ENCODE results near the gene ASTN1. TPM values are rescaled to one million over a fixed set of nuclear protein-coding genes. Genes with fewer than 3 reads are reported as not detected.

Gene ASTN1
- polyA plus RNA-seq, 1 of the 3 experiments (the other 2 are of a cell fraction), result 0.13 TPM

DNA sequence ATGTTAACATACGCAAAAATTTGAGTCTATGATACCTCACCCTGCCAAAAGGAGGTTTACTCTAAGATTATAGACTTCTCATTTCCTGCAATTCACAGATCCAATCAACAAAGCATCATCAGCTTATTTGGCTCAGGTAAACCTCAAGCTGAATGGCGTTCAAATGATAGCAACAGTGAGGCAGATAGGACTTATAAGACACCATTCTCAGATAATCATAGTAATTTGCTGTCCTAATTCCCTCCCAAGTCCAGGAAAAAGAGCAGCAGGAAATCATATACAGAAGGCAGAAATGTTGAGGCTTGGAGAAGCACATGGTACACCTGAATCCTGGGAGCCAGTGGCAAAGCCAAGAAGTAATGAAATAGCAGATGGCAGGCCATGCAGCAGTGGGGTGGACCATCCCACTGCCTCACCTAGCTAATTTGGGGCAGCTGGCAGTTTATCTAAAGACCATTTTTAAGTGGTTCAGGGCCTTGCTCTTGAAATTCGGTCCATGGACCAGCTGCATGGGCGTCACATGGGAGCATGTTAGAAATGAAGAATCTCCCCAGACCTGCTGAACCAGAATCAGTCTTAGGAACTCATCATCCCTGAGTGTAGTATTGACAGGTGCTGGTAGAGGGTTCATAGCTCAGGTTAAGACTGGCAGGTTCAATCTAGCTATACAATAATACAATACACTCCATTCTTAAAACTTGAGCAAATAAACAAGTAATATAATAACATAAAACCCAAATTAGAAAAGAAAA, 57.7 kb downstream of the ASTN1 start (continued):
- TF ChIP-seq, protein P1, sequence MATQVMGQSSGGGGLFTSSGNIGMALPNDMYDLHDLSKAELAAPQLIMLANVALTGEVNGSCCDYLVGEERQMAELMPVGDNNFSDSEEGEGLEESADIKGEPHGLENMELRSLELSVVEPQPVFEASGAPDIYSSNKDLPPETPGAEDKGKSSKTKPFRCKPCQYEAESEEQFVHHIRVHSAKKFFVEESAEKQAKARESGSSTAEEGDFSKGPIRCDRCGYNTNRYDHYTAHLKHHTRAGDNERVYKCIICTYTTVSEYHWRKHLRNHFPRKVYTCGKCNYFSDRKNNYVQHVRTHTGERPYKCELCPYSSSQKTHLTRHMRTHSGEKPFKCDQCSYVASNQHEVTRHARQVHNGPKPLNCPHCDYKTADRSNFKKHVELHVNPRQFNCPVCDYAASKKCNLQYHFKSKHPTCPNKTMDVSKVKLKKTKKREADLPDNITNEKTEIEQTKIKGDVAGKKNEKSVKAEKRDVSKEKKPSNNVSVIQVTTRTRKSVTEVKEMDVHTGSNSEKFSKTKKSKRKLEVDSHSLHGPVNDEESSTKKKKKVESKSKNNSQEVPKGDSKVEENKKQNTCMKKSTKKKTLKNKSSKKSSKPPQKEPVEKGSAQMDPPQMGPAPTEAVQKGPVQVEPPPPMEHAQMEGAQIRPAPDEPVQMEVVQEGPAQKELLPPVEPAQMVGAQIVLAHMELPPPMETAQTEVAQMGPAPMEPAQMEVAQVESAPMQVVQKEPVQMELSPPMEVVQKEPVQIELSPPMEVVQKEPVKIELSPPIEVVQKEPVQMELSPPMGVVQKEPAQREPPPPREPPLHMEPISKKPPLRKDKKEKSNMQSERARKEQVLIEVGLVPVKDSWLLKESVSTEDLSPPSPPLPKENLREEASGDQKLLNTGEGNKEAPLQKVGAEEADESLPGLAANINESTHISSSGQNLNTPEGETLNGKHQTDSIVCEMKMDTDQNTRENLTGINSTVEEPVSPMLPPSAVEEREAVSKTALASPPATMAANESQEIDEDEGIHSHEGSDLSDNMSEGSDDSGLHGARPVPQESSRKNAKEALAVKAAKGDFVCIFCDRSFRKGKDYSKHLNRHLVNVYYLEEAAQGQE (IDR thresholded peaks at IDR 0.05; ENCODE audit: low read depth, low read length), result no peak
- TF ChIP-seq, protein P2, sequence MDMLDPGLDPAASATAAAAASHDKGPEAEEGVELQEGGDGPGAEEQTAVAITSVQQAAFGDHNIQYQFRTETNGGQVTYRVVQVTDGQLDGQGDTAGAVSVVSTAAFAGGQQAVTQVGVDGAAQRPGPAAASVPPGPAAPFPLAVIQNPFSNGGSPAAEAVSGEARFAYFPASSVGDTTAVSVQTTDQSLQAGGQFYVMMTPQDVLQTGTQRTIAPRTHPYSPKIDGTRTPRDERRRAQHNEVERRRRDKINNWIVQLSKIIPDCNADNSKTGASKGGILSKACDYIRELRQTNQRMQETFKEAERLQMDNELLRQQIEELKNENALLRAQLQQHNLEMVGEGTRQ (IDR thresholded peaks at IDR 0.05; ENCODE audit: borderline replicate concordance, low read depth, low read length), result no peak
- TF ChIP-seq GABPA (IDR thresholded peaks at IDR 0.05; ENCODE audit: low read depth), result no peak
- no peak for TF ChIP-seq MEF2A (IDR thresholded peaks at IDR 0.05; ENCODE audit: borderline replicate concordance, low read depth)
- TF ChIP-seq, protein P3, sequence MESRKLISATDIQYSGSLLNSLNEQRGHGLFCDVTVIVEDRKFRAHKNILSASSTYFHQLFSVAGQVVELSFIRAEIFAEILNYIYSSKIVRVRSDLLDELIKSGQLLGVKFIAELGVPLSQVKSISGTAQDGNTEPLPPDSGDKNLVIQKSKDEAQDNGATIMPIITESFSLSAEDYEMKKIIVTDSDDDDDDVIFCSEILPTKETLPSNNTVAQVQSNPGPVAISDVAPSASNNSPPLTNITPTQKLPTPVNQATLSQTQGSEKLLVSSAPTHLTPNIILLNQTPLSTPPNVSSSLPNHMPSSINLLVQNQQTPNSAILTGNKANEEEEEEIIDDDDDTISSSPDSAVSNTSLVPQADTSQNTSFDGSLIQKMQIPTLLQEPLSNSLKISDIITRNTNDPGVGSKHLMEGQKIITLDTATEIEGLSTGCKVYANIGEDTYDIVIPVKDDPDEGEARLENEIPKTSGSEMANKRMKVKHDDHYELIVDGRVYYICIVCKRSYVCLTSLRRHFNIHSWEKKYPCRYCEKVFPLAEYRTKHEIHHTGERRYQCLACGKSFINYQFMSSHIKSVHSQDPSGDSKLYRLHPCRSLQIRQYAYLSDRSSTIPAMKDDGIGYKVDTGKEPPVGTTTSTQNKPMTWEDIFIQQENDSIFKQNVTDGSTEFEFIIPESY (IDR thresholded peaks at IDR 0.05; ENCODE audit: borderline replicate concordance, low read depth), result no peak
- TF ChIP-seq JUND (IDR thresholded peaks at IDR 0.05), result no peak

DNA sequence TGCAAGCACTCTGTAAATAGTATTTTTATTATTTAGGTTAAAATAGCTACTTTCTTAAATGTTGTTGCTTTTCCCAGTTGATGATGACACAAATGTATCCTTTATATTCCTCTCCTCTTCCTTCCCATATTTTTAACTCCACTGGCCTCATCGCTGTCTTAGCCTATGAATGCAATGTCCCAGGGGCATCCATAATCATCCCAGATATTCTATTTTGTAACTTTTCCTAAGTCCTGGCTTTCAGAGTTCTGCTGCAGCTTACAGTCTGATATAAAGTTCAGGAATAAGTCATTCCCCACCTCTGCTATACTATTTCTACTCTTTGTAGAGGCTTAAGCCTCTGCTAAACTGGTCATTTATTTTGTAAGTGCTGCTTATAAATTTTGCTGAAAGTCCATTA, 58.3 kb downstream of the ASTN1 start:
- ChIA-PET POLR2A (no interaction called here), CTCF (no interaction called here)
- Histone ChIP-seq H4K20me1 (ENCODE audit: insufficient read depth) (no peaks in the 10 kb centered on the region), H3K27me3 (ENCODE audit: insufficient read depth) (no peaks in the 10 kb centered on the region), H3K4me1 (ENCODE audit: control insufficient read depth in 1 of 2, insufficient read depth in 2 of 2, low read depth in 1 of 2, low read length in 1 of 2) (peaks cover 0 to 3% of the 10 kb centered on the region in 2 experiments; a peak in 1 of 4 replicates), H3K9me2 (no peaks in the 10 kb centered on the region), H3K79me2 (ENCODE audit: insufficient read depth) (no peaks in the 10 kb centered on the region), H3K36me3 (replicated peaks in 1 of 2; ENCODE audit: control insufficient read depth in 1 of 2, insufficient read depth in 2 of 2, low read length in 1 of 2) (no peaks in the 10 kb centered on the region), H3F3A (replicated peaks; ENCODE audit: insufficient read depth) (no peaks in the 10 kb centered on the region), H3K4me2 (no peak overlapping the region), H3K27ac (ENCODE audit: low read depth in 2 of 2, low read length in 1 of 2) (no peak overlapping the region), H2AFZ (ENCODE audit: low read depth) (no peak overlapping the region), H3K9me3 (no peaks in the 10 kb centered on the region), H3K9ac (no peak overlapping the region), H3K4me3 (ENCODE audit: low read depth in 2 of 2, low read length in 1 of 2) (no peak overlapping the region)
- DNase-seq, result no peak
- TF ChIP-seq FOSL2 (IDR thresholded peaks at IDR 0.05; ENCODE audit: borderline replicate concordance, low read depth) (no peak), RAD21 (IDR thresholded peaks at IDR 0.05; ENCODE audit: low read length) (no peak), SMC3 (IDR thresholded peaks at IDR 0.05; ENCODE audit: low read depth, low read length) (no peak), MEF2A (IDR thresholded peaks at IDR 0.05; ENCODE audit: borderline replicate concordance, low read depth) (no peak), JUND (IDR thresholded peaks at IDR 0.05) (no peak)
- TF ChIP-seq, protein P2 (IDR thresholded peaks at IDR 0.05; ENCODE audit: borderline replicate concordance, low read depth, low read length), result no peak
- TF ChIP-seq, protein P4, sequence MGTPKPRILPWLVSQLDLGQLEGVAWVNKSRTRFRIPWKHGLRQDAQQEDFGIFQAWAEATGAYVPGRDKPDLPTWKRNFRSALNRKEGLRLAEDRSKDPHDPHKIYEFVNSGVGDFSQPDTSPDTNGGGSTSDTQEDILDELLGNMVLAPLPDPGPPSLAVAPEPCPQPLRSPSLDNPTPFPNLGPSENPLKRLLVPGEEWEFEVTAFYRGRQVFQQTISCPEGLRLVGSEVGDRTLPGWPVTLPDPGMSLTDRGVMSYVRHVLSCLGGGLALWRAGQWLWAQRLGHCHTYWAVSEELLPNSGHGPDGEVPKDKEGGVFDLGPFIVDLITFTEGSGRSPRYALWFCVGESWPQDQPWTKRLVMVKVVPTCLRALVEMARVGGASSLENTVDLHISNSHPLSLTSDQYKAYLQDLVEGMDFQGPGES (IDR thresholded peaks at IDR 0.05; ENCODE audit: low read depth, low read length), result no peak
- TF ChIP-seq, protein P5, sequence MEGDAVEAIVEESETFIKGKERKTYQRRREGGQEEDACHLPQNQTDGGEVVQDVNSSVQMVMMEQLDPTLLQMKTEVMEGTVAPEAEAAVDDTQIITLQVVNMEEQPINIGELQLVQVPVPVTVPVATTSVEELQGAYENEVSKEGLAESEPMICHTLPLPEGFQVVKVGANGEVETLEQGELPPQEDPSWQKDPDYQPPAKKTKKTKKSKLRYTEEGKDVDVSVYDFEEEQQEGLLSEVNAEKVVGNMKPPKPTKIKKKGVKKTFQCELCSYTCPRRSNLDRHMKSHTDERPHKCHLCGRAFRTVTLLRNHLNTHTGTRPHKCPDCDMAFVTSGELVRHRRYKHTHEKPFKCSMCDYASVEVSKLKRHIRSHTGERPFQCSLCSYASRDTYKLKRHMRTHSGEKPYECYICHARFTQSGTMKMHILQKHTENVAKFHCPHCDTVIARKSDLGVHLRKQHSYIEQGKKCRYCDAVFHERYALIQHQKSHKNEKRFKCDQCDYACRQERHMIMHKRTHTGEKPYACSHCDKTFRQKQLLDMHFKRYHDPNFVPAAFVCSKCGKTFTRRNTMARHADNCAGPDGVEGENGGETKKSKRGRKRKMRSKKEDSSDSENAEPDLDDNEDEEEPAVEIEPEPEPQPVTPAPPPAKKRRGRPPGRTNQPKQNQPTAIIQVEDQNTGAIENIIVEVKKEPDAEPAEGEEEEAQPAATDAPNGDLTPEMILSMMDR (IDR thresholded peaks at IDR 0.05), result no peak
- 17% methylated on average over 1 of the region's 1 CpG for WGBS (ENCODE audit: low lambda C conversion rate)
